SKM-1 treated with dmso at 0.1 percent for 144 hours (cell line): Measurements from ENCODE around the gene CCDC182.
A peak's percentile ranks its signal among the peaks of the same experiment; 100 is the strongest.

Experiments used
- DNase-seq: peaks from one replicate; lab custom pipeline; 2025; ENCODE audit not compliant: unreplicated experiment; lab: John Stamatoyannopoulos, UW

Gene CCDC182

GRCh38 chr17:57758654-57759053 is 13.6 kb upstream of the CCDC182 start:
- DNase-seq, result no peak

GRCh38 chr17:57757735-57758134 is 12.6 kb upstream of the CCDC182 start:
- no peak for DNase-seq

- no peak for DNase-seq
Observed at GRCh38 chr17:57756951-57757350, 11.9 kb upstream of the CCDC182 start.

- no peak for DNase-seq
Observed at GRCh38 chr17:57755480-57756070, 10.5 kb upstream of the CCDC182 start.

- DNase-seq, result peak; percentile 54
Observed at GRCh38 chr17:57752031-57752905, 7.2 kb upstream of the CCDC182 start.

- DNase-seq, result peak; percentile 16
Observed at GRCh38 chr17:57751348-57751971, 6.4 kb upstream of the CCDC182 start.

GRCh38 chr17:57750895-57751294 is 5.8 kb upstream of the CCDC182 start:
- DNase-seq, result no peak

GRCh38 chr17:57750109-57750871 is 5.2 kb upstream of the CCDC182 start:
- DNase-seq, result peak; percentile 79

GRCh38 chr17:57749701-57750100 is 4.6 kb upstream of the CCDC182 start:
- no peak for DNase-seq

- DNase-seq, result peak; percentile 62
Observed at GRCh38 chr17:57747221-57748017, 2.3 kb upstream of the CCDC182 start.

- no peak for DNase-seq
Observed at GRCh38 chr17:57746221-57746620, 1.1 kb upstream of the CCDC182 start.

- DNase-seq, result no peak
Observed at GRCh38 chr17:57744195-57745170, 616 bp downstream of the CCDC182 start.

GRCh38 chr17:57740235-57740528 is 4.9 kb downstream of the CCDC182 start:
- DNase-seq, result no peak

- DNase-seq, result peak; percentile 24
Observed at GRCh38 chr17:57739402-57740234, 5.5 kb downstream of the CCDC182 start.

GRCh38 chr17:57737450-57737849 is 7.6 kb downstream of the CCDC182 start:
- no peak for DNase-seq

- peak; percentile 13 for DNase-seq
Observed at GRCh38 chr17:57735707-57736106, 9.4 kb downstream of the CCDC182 start.

- DNase-seq, result no peak
Observed at GRCh38 chr17:57735230-57735629, 9.9 kb downstream of the CCDC182 start.

GRCh38 chr17:57733085-57733484 is 12.0 kb downstream of the CCDC182 start:
- no peak for DNase-seq

- DNase-seq, result no peak
Observed at GRCh38 chr17:57732062-57732461, 13.0 kb downstream of the CCDC182 start.
